NCI-H2107 treated with DMSO at 0.1 percent for 48 hours (cell line): ENCODE results near the gene LPAR5.
"Not testable (repeated sequence)": the region's sequence is repeated elsewhere in the genome, so short reads cannot be mapped to it uniquely, and the experiment has no call there.

Source experiments
- DNase-seq: peaks from one replicate; lab custom pipeline; 2025; ENCODE audit not compliant: unreplicated experiment; lab: John Stamatoyannopoulos, UW

The LPAR5 gene

DNA sequence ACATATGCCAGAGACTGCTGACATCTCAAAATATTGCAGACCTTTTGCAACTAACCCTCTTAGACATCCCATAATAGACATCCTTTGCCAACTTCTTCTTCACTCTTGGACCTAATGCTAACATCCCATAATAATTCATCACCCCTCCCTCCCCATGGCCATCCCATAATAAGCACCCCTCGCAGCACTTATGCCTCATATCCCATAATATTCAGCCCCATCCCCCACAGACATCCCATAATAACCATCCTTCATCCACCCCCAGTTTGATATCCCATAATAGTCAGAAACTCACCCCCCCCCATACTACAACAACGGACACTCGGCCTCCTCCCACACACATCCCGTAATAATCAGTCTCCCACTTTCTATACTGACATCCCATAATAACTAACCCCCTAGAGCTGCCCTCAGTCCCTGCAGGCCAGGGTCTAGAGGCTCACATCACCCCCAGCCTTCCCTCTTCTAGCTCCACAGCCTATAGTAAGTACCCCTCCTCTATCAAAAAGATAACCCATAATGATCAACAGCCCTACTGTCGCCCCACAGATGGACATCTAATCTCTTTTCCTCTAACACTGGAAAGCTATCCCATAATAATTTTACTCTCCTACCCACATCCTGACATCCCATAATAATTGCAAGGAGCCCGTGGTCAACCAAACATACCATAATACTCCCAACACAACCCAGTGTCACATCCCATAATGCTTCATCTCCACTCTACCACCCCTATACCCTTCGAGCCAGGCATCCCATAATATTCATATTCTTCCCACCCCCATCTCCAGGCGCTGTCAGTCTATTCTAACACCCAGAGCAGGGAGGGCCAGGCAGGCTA lies 27.8 kb downstream of the LPAR5 start:
- peak; percentile 97 for DNase-seq

DNA sequence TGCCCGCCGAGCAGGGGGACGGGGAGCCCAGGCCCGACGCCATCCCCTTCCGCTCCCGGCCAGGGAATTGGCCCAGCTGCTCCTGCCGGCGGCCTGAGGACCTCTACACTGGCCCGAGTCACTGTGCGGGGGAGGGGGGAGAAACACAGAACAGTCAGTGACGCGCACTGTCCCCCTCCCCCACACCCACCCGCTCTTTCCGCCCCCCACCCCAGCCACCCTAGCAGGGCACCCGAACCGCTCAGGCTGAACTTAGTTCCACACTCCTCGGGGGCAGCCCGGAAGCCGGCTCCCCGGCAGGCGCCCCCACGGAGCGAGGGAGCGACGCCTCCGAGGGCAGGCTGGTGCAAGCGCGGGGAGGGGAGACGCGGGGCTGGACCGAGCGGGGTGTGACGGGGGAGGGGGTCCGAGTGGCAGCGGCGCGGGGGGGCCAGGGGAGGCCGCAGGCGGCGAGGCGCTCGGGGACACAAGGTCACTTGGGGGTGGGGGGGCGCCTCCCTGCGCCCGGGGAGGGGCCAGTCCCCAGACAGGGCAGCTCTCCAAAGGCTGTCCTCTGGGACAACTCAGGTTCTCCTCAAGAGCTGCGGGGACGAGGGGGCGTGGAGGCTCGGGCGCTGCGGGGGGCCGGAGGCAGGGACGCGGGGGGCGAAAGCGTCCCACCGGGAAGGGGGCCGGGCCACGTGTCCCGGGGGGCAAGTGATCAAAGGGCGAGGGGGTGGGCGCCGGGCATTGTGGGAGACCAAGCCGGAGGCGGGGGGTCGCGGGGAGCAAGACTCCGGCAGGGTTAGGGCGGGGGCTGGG lies 29.2 kb downstream of the LPAR5 start:
- no peak for DNase-seq

DNA sequence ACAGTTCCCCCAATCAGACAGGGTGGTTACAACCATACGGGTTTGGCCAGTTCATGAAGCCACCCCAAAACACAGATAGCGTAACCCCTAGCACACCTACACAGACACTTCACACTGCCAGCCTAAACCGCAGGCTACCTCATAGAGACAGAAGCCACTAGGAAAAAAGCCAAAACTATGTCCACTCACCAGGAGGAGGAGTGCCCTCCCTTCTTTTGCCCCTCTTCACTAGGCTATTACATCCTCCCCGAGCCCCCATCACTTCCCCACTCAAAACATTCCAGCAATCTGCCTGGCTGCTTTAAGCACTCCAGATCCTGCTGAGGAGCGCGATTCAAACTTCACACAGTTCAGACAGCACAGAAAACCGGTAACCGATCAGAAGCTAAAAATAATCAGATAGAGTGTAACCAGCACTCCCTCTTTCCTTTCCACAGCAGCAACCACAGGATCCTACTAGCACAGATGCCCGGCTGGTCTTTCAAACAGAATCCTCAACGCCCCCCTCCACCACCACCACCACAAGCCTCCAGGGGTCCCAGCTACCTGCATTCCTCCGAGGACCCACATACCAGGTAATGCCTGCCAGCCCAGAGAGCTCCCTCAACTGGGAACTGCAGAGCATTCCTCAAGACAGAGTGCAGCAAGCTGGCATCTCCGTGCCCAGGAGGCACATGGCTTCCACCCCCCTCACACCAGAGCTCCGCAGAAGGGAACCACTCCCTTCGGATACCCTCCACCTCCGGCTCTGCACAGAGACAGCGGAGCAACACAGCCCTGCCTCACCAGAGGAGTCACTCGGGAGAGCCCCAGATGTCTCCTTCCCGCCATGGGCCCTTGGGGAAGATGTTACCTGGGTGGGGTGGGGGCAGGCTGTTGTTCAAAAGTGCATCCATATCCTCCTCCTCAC lies 30.1 kb downstream of the LPAR5 start:
- DNase-seq: no peak

DNA sequence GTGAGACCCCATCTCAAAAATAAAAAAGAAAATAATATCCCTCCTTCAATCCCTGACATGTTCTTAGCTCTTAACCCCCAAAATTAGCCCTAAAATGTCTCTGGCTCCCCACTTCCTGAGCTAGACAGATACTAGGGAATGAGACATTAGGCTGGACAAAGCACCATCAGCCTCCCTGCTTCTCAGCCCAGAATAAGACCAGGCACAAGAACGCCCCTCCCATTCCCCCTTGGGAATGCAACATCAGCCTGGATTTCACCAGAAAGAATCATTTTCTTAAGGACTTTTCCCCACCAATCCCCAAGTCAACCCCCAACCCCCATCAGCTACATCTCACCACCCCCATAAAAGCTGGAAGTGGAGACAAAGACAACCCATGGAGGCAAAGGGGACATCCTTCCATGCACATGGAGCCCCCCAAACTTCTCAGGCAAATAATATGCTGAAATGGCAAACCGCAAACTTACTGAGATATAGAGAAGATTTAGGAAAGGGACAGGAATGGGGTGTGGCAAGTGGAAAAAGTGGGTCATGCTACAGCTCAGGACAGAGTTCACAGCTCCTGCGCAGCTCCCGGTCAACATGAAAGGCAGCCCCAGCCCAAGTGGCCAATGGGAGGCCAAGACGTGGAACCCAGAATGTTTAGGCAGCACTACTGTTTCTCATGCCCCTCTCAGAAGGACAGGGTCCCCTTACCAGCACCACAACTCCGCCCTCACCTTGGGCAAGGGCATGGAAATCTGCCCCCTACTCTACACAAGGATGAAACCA lies 31.3 kb downstream of the LPAR5 start:
- DNase-seq: no peak

DNA sequence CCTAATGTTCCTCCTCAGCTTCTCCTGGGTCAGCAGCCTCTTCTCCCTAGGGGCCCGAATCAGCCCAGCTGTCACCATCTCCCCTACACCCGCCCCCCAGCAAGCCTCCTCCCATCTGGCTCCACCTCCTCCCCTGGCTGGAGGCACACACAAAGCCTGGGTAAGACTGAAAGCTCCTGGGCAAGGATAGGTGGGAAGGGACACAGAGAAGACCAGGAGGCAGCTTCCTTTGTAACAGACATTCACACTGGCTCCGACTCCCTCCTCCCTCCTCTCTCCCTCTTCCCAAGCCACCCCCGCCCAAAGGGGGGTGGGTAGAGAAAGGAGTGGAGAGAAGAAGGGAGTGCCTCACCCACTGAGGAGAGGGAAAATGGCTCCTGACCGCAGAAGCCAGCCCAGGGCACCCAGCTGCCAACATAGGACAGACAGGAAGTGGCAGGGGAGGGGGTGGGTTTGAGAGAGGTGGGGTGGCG lies 32.6 kb downstream of the LPAR5 start:
- peak; percentile 75 for DNase-seq

DNA sequence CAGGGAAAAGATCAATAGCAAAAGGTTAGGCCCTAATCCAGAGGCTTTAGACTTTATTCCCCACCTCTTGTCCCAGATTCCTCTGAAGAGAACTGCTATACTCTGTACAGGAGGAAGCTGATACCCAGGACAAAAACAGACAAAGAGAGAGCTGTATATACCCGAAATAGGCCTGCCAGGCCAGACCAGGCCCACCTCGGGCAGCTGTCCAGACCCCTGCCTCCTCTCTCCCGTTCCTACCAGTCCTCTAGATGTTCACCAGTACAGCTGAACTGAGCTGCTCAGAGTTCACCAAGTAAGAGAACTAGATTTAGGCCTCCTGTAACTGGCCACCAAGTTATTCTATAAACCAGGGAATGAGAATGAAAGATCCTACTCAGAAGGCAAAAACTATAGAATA lies 33.2 kb downstream of the LPAR5 start:
- DNase-seq: no peak

DNA sequence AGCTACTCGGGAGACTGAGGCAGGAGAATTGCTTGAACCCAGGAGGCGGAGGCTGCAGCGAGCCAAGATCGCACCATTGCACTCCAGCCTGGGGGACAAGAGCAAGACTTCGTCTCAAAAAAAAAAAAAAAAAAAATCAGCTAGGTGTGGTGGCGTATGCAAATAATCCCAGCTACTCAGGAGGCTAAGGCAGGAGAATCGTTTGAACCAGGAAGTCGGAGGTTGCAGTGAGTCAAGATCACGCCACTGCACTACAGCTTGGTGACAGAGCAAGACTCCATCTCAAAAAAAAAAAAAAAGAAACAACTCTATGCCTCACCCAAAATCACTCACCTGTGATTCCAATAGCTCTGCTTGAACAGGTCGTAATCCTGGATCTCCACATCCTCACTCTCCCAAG lies 40.1 kb downstream of the LPAR5 start:
- not testable (repeated sequence) for DNase-seq

DNA sequence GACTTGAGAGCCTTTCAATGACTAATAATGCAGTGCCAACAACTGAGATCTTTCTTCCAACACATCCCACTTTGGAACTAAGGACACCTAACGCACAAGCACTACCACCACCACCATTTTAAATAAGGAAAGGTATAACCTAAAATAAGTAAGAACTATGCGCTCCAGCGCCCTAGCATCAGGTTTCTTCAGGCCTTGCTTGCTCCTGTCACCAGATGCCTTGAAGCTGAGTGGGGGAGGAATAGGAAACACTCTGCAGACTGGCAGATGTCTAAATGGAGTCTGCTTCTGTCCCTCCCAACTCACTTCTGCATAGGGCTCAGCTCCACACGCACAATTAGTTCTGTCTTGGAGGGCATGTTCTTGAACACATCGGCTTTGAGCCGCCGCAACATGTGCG lies 43.7 kb downstream of the LPAR5 start:
- no peak for DNase-seq

DNA sequence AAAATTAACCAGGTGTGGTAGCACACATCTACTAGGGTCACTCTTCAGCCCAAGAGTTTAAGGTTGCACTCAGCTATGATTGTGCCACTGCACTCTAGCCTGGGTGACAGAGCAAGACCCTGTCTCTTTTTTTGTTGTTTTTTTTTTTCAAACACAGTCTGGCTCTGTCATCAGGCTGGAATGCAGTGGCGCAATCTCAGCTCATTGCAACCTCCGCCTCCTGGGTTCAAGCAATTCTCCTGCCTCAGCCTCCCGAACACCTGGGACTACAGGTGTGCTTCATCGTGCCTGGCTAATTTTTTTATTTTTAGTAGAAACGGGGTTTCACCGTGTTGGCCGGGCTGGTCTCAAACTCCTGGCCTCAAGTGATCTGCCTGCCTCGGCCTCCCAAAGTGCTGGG lies 49.2 kb downstream of the LPAR5 start:
- not testable (repeated sequence) for DNase-seq

DNA sequence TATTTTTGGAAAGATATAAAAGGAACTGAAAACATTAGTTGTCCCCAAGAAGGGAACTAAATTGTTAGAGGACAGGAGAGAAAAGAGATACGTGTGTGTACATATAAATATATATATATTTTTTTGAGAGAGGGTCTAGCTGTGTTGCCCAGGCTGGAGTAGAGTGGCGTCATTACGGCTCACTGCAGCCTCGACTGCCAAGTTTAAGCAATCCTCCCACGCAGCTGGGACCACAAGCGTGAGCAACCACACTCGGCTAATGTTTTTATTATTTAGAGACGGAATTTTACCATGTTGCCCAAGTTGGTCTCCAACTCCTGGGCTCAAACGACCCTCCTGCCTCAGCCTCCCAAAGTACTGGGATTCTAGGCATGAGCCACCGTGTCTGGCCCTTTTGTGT lies 51.5 kb downstream of the LPAR5 start:
- no peak for DNase-seq

DNA sequence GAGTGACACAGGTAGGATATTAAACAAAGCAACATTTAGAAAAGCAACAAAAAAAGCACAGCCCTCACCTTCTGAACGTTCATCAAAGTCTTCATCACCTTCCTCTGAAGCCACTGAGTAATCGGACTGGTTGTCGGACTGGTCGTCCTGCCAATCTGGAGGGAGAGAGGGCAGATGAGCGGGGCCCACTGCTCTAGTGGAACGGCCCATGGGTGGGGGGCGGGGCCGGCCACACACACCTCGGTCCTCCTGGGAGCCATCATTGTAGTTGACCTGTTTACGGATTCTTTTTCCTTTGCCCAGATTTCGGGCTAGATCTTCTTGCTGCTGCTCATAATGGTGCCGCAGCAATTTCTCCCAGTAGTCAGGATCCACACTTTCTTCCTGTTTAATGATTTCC lies 52.8 kb downstream of the LPAR5 start:
- no peak for DNase-seq

DNA sequence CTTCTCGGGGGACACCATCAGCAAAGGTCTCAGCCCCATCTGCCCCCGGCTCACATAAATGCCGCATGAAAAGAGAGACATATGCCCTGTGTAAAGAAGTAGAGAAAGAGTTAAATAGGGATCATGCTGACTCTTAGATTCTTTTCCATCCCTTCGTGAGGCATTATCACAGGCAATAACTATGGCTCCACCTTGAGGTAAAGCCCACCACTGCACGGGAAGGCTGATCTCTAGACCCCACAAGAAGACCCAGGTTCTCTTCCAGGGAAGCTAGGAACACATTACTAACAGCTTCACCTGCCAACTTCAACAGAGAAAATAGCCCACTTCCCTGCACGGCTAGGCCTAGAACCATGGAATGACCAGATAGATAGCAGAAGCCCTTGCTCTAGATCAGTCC lies 53.6 kb downstream of the LPAR5 start:
- no peak for DNase-seq

DNA sequence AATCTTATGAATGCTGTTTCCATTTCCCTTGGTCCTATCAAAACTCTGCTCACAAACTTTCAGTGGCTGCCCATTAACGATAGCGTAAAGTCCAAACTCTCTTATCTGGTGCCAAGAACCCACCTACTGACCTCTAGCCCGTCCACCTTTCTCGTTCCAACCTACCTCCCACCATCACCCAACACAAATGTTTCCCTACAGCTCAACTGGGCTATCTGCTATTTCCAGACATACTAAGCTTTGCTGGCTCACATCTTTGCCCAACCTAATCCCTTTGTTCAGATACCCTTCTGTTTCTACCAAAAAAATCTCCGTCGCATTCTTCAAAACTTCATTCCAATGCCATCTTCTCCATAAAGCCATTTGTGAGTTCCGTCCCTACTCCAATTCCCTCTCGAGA lies 60.1 kb downstream of the LPAR5 start:
- no peak for DNase-seq

DNA sequence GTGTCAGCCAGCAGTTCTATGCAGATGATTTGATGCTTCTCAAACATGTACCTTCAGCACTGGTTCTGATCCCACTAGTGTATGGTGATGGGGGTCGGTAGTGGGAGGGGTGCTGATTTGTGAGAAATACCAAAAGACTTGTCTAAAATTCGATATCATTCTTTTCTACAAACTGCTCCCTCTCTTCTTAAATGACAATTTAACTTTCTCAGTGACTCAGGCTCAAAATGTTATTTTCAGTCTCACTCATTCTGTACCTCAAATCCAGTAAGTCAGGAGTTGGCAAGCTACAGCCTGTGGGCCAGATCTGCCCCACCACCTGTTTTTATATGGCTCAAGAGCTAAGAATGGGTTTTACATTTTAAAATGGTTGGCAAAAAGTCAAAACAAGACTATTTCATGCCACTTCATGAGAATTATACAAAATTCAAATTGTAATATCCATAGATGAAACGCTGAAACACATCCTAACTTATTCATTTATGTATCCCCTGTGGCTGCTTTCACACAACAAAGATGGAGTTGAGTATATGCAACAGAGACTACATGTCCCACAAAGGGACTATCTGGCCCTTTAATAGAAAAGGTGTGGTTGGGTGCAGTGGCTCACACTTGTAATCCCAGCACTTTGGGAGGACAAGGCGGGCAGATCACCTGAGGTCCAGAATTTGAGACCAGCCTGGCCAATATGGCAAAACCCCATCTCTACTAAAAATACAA lies 61.0 kb downstream of the LPAR5 start:
- no peak for DNase-seq

DNA sequence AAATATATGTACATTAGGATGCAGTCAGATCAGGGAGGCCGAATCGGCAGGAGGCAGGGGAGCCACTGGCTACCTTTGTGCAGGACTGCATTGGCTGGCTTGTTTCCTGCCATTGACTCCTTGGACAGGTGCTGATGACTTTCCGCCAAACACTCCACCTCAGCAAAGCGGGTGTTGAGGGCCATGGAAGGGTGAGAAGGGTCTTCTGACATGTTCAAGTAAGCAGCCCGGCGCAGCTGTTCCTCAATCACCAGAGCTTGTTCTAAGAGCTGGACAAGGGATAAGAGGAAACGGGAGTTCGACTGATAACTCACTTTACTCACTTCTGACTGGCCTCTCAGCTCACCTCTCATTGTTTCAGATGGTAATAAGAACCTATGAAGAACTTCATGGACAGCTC lies 62.8 kb downstream of the LPAR5 start:
- DNase-seq: no peak

DNA sequence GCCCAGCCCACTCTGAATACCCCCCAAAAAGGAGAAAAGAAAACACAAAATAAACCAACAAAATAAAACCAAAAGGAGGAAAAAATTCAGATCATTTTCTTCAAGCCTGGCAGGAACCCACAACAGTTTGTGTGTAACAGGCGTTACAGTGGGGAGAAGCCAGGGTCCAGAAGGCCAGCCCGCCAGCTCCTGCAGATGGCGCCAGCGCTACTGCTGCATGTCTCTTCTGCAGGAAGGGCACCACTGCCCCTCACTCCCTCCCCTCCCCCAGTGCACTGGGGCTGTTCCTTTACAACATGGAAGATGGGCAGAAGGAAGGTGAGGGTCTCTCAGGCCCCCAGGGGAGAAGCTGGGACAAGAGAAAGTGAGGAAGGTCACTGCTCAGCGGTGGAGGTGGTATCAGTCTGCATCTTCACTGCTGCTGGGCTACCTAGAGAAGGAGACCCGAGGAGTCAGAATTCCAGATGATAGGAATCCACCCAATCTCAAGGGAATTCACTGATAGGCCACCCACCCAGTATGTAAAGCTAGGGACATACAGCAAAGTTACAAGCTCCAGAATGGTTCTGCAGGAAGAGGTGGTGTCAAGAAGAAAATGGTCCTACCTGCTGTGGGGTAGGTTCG lies 65.4 kb downstream of the LPAR5 start:
- DNase-seq: peak; percentile 20

DNA sequence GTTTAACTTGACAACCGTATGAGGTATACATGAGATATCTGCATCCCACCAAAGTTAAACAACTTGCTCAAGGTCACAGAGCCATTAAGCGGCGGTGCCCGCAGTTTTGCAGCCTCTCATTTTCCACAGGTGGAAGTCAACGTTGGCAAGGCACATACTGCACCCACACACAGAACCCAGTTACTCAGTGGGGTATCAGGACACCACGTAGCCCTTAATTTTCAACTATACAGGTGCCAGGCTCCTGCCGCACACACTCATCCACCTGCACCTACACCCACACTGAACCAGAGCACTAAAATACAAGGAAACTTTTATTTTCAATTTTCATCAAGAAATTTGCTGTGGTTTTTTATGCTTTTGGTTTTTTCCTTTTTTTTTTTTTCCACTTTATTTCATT lies 66.0 kb downstream of the LPAR5 start:
- DNase-seq: no peak

DNA sequence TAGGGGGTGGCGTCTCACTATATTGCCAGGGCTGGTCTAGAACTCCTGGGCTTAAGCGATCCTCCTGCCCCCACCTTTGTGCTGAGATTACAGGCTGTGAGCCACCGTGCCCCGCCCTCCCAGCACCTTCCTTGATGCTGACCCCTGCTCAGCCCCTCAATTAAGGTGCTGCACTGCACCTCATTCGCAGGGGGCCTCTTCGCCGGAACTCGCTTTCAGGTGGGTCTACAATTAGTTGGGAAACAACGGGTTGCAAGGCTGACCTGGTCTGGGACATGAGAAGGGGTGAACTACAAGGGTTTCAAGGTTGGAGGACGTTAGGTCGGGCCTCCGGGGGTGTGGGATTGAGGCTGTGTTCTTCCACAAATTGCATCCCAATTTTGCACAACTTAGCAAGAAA lies 66.4 kb downstream of the LPAR5 start:
- no peak for DNase-seq
